GM19468 (cell line): ENCODE data around the gene MTCL1.

Source experiments
- ATAC-seq: cut with Tn5 transposase; IDR thresholded peaks from one replicate; pipeline ENCODE4 v1.9.1; 2021; ENCODE audit warnings: mild to moderate bottlenecking, moderate library complexity, moderate number of reproducible peaks; ENCODE audit not compliant: unreplicated experiment; ENCODE audit errors: extremely low read depth

The MTCL1 gene

DNA sequence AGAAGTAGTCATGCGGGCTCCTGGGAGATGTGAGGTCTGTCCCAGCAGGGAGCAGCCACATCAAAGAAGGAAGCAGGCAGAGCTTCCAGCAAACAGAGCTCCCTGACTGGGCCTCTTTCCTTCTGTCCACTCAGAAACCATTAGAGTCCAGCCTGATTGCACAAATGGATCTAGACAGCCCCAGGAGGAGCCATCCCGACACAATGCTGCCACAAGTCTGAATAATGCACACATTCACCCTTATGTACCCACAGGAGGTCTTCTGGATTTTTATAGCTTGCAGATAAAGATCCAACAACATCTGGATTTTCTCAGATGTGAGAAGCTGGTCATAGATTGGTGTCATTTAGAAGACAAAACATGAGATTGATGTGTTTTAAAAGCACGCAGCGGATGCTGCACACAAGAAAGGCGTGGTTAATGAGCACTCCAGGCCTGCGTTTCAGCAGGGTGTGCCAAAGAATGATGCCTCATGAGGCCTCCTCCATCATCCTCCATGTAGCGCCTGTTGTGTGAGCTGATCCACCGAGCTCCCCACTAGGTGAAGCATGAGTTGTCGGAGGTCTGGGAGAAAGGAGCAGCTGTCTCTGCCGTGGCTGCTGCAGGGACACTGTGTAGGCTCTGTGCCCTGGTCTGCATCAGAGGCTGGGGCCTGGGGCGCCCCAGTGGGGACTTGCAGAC, 60.6 kb downstream of the MTCL1 start:
- ATAC-seq = no peak

DNA sequence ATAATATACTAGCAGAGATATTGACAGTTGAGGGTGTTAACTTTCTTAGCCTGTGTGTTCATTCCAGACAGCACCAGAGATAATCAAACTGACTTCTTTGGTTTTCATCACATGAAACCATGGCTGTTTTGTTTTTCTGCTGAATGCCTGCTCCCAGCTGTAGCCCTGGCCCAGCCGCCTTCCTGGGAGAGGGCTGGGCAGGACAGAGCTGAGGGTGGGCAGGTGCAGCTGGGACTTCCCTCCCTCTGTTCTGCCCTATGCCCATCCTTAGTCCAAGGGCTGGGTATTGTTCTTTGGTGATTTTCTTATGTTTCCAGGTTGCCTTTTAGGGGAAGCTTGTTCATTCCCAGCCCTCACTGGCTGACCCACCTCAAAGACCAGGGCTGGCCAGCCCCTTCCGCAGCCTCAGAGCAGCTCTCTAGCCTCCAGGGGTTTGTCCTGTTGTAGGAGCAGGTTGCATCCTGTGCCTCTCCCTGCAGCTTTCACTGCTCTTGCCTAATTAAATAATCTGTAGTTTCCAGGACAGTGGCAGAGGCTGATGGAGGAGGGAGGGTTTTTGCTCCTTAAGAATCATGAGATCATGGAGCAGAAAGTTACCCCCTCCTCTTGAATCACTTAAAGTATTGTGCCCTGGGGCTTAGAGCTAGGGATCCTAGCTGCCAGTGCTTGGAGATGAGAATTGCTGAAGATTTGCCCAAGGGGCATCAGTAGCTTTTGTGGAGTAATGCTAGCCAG, 61.4 kb downstream of the MTCL1 start:
- ATAC-seq = no peak

DNA sequence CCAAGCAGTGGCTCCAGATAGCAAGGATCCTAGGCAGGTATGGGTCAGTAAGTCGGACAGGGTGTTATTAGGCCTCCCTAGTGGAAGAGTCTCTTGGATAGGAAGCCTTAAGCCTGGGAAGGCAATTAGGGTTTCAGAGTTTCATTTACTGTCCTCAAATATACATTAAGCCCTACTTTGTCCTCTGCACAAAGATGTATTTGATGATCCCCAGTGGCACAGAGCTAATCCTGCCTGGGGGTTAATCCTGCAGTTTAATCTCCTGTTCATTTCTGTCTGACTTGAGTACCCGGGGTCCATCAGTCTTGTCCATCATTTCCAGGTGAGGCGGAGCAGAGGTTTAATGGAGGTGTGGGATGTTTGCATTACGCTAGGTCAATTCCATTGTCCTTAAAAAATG, 62.0 kb downstream of the MTCL1 start:
- no peak for ATAC-seq

DNA sequence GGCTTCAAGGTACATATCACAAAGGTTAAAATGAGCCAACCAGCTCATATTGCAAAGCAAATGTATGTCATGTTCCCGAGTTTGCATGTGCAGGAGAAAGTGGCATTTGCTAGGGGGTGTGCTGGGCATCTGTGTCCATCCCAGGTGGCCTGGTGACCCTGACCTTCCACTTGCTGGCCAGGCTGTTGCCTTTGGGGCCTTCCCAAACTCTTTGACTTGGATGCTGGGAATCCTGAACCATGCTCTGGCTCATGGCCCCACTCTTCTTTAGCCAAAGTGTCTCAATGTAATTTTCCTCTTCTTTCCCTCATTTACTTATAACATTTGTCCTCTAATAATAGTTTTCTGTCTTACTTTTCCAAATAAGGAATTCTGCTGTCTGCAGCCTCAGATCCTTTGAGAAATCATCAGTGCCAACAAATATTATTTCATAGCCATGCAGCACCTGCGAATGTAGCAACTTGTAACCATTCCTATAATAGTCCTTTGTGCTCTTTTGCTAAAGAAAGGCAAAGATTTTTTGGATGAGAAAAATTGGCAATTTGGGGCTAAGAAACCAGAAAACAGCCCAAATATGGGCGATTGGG, 64.2 kb downstream of the MTCL1 start:
- ATAC-seq = no peak

DNA sequence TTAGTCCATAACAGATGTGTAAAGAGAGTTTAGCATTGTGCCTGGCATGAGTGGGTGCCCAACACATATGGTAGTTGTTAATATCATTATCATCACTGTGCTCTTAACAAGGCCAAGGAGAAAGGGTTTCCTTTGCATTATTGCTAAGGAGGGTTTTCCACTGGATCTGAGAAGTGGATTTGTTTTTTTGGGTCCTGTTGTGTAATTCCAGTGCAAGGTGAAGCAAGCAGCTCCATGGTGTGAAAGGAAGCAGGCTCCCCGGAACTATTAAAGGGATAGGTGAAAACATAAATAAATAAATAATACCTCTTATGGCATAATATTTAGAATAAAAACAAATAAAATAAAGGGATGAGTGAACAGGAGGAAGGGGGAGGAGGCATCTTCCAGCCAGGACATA, 65.3 kb downstream of the MTCL1 start:
- ATAC-seq = no peak

DNA sequence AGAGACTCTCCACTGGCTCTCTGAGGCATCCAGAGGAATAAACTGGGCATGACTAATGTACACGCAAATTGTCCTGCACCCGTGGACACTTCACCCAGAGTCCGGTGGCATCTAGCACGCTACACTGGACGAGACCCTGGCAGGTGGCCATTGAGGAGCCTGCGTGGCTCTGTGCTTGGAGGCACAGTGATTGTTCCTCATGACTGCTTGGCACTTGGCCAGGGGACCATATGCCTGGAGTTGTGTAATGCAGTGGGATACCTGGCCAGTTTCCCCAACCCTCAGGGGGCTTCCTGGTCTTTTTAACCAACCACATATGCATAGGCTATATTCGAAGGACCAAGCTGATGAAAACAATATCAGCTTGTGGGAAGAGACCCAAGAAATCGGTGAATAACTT, 66.6 kb downstream of the MTCL1 start:
- no peak for ATAC-seq

DNA sequence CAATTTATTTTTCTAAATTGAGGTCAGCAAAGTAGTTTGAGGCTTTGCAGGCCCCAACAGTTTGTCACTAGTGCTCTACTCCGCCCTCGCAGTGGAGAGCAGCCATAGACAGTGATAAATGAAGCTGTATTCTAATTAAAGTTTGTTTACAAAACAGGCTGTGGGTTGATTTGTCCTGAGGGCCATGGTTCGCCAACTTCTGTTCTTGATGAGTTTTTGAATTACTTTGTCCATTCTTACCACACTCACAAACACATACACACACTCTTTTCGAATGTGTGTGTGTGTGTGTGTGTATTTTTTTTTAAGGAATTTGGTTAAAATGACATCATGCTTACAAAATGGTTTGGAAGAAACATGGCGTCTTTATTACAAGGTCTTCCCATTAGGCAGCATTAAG, 68.6 kb downstream of the MTCL1 start:
- no peak for ATAC-seq

DNA sequence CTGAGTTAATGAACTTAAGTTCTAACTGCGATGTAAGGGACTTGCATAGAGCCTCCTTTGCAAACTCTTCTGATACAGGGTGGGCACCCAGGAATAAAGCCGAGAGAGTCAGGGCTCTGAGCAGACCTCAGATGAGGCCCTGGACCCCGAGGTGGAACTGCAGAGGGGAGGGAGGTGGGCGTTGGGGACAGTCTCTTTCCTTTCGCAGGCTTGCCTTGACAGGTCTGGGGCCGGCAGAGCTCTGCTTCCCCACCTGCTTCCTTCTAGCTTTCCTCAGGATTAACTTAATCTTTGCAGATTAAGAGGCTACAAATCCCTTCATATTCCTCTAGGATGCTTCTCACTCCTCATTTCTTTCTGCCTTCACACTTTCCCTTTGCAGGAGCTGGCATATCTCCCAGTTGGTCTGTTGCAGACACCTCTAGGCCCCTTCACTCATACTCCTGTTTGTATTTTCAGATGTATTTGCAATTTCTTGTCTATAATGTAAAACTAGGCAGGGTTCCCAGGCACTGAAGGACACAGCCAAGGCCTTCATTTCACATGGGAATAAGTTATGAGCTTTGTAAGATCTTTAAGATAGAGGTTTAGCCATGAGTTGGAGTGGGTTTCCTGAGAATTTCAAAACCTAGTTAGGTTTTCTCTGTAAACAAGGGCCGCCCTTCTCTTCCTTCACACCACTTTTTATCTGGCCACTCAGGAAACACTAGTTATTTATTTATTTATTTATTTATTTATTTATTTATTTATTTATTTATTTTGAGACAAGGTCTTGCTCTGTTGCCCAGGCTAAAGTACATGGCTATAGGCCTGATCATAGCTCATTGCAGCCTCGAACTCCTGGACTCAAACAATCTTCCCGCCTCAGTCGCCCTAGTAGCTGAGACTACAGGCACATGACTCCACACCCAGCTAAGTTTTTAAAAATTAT, 70.9 kb downstream of the MTCL1 start:
- ATAC-seq = no peak

DNA sequence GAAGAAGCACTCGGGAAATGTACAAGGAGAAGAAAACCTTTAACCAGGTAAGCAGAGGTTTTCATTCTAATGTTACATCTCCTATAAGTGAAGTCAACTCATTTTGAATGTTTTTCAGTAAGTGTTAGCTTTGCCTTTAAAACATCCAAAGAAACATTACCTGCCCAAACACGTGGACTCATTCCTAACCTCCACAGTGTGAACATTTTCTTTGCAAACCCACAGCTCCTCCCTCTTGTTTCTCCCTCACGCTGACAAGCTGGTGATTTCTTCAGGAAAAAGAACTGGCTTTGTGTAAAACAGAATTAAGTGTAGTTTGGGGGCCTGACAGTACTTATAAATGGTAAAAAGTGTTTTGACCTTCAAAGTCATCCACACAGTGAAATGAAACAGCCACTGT, 72.5 kb downstream of the MTCL1 start:
- no peak for ATAC-seq

DNA sequence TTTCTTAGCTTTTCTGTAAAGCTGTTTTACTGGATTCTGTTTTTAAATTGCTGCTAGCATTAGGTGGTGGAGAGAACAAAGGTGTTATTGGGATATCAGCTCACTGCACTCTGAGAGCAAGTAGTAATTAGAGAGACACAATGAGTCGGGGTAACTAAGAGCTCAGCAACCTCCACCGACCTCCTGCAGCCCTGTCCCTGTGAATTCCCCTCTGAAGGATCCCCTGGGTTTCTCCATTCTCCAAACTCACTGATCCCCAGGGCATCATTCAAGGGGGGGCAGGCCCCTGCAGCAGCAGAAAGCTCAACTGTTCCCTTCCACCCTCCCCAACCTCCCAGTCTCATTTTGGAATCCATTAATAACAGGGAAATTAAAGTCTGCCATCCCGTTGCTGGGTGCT, 73.0 kb downstream of the MTCL1 start:
- ATAC-seq = no peak

DNA sequence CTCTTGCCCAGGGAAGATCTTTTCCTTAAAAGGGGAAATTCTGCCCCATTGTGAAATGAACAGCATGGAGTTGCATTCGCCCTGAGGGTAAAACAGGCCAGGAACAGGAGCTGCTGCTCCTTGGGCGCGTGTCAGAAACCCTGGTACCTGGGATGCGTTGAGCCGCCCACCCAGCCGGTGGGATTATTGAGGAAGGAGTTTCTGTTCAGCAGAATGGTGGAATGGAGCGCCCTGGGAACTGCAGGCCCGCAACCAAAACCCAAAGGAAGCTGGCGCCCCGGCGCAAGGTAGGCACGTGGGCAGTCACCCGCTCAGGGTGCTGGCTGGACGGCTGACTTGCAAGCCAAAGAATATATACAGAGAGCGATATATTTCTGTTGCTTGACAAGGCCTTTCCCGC, 73.5 kb downstream of the MTCL1 start:
- ATAC-seq = no peak

DNA sequence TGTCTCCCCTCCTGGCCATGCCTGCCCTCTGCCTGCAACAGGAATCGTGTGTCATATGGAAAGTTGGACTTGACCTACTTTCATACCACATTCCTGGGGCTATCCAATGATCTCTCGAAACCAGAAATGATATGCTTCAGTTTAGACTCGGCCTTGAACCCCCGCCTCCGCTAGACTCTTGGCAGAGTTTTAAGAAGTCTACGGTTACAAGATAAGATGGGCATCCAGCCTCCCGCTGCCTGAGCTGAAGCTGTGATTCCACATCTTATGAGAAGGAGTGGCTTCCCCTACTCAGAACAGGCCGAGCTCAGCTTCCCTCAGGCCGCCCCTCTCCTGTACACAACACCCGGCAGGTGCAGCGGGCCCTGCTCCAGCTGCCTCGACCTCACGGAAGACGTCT, 73.9 kb downstream of the MTCL1 start:
- ATAC-seq = no peak

DNA sequence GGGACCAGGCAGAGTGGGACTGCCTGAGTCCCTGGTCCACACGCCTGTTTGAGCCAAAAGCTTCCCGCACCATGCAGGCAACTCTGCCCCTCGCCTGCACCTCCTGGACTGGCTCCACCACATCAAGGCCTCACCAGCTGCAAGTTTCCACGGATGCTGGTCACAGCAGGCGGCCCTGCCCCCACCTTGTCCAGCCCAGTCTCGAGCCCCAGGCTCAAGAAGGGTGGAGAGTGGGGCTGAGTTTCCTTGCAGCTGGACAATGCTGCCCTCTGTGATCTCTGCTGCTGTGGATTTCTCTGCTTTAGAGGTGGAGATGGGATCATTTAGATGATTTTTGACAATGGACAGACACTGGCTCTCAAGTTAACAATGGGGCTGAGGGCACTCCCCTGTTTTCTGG, 74.9 kb downstream of the MTCL1 start:
- ATAC-seq = no peak

DNA sequence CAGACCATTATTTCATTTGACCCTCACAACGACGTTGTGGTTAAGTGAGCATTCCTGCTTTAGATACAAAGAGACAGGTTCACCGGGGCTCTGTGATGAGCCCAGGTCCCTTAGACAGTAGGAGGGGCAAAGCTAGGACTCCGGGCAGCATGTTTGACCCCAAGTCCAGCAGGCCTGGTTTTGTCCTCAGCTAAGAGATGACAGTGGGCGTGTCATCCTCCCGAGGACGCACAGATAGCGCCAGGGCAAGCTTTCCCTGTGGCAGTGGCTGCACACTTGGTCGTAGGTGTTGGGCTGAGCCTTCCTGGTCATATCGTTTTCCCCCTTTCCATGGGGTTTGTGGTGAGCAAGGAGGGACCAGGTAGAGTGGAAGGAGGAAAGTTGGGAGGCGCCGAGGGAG, 76.3 kb downstream of the MTCL1 start:
- no peak for ATAC-seq

DNA sequence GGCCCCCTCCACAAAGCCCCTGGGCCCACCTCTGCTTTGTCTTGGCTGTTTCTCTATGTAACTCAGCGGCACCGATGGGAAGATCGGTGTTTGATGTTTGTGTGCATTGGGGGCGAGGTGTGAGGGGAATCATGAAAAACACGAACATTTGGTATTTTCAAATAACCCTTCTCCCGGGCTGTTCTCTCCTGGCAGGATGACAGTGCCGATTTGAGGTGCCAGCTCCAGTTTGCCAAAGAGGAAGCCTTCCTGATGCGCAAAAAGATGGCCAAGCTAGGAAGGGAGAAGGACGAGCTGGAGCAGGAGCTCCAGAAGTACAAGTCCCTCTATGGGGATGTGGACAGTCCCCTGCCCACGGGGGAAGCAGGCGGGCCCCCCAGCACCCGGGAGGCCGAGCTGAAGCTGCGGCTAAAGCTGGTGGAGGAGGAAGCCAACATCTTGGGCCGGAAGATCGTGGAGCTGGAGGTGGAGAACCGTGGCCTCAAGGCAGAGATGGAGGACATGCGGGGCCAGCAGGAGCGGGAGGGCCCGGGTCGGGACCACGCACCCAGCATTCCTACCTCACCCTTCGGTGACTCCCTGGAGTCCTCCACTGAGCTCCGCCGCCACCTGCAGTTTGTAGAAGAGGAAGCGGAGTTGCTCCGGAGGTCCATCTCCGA, 78.1 kb downstream of the MTCL1 start:
- no peak for ATAC-seq

DNA sequence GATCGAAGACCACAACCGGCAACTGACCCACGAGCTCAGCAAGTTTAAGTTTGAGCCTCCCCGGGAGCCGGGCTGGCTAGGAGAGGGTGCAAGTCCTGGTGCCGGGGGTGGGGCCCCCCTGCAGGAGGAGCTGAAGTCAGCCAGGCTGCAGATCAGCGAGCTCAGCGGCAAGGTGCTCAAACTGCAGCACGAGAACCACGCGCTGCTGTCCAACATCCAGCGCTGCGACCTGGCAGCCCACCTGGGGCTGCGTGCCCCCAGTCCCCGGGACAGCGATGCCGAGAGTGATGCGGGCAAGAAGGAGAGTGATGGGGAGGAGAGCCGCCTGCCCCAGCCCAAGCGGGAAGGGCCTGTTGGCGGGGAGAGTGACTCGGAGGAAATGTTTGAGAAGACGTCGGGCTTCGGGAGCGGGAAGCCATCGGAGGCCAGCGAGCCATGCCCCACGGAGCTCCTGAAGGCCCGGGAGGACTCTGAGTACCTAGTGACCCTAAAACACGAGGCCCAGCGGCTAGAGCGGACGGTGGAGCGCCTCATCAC, 78.7 kb downstream of the MTCL1 start:
- no peak for ATAC-seq

DNA sequence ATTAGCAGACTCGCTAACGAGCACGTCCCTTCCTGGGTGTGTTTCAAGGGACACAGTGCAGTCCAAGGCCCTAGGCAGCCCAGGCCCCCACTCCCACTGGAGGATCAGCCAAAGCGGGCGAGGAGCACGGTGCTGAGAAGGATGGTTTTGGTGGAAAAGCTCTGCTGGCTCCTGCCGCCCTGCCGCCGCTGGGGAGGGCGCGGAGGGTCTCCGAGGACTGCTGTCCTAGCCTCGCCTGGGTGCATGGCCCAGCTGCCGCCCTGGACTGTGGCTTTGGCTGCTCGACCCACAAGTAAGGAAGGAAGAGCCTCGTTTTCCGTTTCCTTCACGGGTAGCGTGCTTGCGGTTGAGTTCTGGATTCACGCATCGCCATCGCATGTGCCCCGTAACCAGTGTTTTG, 79.9 kb downstream of the MTCL1 start:
- ATAC-seq = no peak

DNA sequence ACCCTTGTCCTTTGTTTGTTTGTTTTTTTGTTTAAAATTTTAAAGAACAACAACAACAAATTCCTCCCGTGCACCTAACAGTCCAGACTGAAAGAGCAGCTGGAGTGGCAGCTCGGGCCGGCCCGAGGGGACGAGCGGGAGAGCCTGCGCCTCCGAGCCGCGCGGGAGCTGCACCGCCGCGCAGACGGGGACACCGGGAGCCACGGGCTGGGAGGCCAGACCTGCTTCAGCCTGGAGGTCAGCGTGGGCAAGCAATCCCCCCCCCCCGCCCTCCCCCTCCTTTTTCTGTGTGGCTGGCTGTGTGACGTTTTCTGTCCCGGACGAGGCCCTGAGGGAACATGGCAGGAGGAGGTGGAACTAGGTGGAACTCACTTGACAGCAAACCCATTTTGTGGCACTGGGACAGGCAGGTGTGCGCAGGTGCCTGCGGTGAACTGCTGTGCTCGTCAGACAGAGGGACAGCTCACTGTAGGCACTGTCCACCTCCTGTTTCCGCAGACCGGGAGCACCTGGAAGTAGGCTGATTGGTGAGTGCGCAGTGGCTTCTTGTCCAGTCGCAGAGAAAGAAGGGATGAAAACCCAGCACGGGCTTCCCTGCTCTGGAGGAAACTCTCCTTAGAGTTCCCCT, 80.6 kb downstream of the MTCL1 start:
- no peak for ATAC-seq
